Lower leg skin (tissue), 3 donors: ENCODE results near the gene AP5B1.

Source experiments
- POLR2A ChIP-seq, 2 donors: fragments of 450-650 bp; IDR thresholded peaks; one replicate each; pipeline ENCODE4 v1.6.1; 2016 to 2017; ENCODE audit warnings: antibody characterized with exemption in 2 of 2, mild to moderate bottlenecking in 1 of 2, moderate library complexity in 1 of 2
- TF ChIP-seq, protein P1 (sequence below), 3 donors: fragments of 450-650 bp; IDR thresholded peaks; one replicate each; pipeline ENCODE4 v1.5.1; 2016; ENCODE audit warnings: antibody characterized with exemption in 3 of 3, mild to moderate bottlenecking in 3 of 3, moderate library complexity in 2 of 3

DNA sequence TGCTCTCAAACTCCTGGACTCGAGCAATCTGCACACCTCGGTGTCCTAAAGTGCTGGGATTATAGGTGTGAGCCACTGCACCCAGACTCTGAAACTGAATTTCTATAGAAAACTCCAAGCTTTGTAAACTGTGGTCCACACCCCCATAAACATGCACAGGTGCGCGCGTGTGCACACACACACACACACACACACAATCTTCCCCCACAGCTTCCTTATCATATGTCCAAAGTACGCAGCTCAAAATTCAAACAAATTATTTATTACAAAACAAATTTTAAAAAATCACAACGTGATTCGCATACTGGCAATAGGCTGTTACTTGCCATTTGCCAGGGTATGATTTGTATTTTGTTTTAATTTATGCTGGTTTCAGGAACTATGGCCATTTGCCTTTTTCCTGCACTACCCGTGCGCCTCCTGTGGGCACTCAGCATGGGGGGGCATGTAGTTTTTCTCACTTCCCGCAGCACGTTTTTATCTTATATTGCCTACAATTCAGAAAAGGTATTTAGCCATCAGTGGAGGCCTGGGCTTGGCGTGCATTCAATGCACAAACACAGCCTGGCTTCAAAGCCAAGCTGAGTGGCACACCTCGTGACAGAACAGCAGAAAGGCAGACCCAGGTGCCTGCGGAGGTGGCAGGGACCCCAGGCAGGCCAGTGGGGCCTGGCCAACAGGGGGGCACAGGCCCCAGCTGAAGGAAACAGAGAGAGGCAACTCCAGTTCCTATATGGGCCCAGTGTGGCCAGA lies 42.2 kb upstream of the AP5B1 start:
- TF ChIP-seq, protein P1, sequence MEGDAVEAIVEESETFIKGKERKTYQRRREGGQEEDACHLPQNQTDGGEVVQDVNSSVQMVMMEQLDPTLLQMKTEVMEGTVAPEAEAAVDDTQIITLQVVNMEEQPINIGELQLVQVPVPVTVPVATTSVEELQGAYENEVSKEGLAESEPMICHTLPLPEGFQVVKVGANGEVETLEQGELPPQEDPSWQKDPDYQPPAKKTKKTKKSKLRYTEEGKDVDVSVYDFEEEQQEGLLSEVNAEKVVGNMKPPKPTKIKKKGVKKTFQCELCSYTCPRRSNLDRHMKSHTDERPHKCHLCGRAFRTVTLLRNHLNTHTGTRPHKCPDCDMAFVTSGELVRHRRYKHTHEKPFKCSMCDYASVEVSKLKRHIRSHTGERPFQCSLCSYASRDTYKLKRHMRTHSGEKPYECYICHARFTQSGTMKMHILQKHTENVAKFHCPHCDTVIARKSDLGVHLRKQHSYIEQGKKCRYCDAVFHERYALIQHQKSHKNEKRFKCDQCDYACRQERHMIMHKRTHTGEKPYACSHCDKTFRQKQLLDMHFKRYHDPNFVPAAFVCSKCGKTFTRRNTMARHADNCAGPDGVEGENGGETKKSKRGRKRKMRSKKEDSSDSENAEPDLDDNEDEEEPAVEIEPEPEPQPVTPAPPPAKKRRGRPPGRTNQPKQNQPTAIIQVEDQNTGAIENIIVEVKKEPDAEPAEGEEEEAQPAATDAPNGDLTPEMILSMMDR (IDR thresholded peaks at IDR 0.05), result no peak
- no peak for TF ChIP-seq POLR2A (IDR thresholded peaks at IDR 0.05)
